Endothelial cell of umbilical vein (primary cell): ENCODE measurements around the gene TDRKH. TPM values are rescaled to one million over a fixed set of nuclear protein-coding genes. Genes with fewer than 3 reads are reported as not detected.
"Not testable (repeated sequence)": the region's sequence is repeated elsewhere in the genome, so short reads cannot be mapped to it uniquely, and the experiment has no call there.

Experiments
- BruUV-seq: library from RNA; stranded (reverse); fragments of 400-500 nt; replicated peaks from 2 replicates; lab custom pipeline; 2021; lab: Mats Ljungman, UMichigan
- CTCF ChIA-PET: fragments of 300-600, 350-600 bp; sonication (Branson Sonifier 250); formaldehyde crosslinking; loops from one replicate; lab custom pipeline; 2021; ENCODE audit warnings: antibody characterized with exemption, inconsistent platforms; lab: Charles Lee
- POLR2A ChIA-PET: fragments of 300-600, 350-600 bp; sonication (Branson Sonifier 250); formaldehyde crosslinking; loops from one replicate; lab custom pipeline; 2021; ENCODE audit warnings: antibody characterized with exemption, inconsistent platforms; lab: Charles Lee
- DNase-seq: peaks from one replicate; pipeline ENCODE4 v3.0.0-alpha.2; 2011; ENCODE audit warnings: low read depth, low spot score
- FAIRE-seq: peaks from 2 replicates; lab custom pipeline; 2011; peaks lifted over from hg19 to GRCh38; lab: Jason Lieb, UNC
- H2AFZ ChIP-seq: 2 replicates; pipeline ENCODE4 v1.6.0; 2012; ENCODE audit warnings: low read depth, low read length, control low read depth, inconsistent platforms
- H3K27ac ChIP-seq: 2 replicates; pipeline ENCODE4 v1.5.1; 2011; ENCODE audit warnings: low read depth, mild to moderate bottlenecking, control low read depth, low read length, moderate library complexity; ENCODE audit not compliant: insufficient read depth
- H3K27me3 ChIP-seq, 2 experiments: 2 replicates each; pipeline versions ENCODE4 v1.6.0 to v1.6.1; 2011; ENCODE audit warnings: low read length in 2 of 2, mixed read lengths in 1 of 2; ENCODE audit not compliant: control insufficient read depth in 2 of 2, insufficient read depth in 2 of 2
- H3K36me3 ChIP-seq, 2 experiments: 2 replicates in 1 of 2; 3 replicates in 1 of 2; pipeline ENCODE4 v1.5.1; 2011; ENCODE audit warnings: low read length in 2 of 2, mild to moderate bottlenecking in 1 of 2, moderate library complexity in 1 of 2; ENCODE audit not compliant: control insufficient read depth in 2 of 2, insufficient read depth in 2 of 2; ENCODE audit errors: extremely low read depth in 1 of 2
- H3K4me1 ChIP-seq: 3 replicates; pipeline ENCODE4 v1.5.1; 2011; ENCODE audit warnings: mild to moderate bottlenecking, low read length; ENCODE audit not compliant: control insufficient read depth, insufficient read depth; ENCODE audit errors: extremely low read depth
- H3K4me2 ChIP-seq: 2 replicates; pipeline ENCODE4 v1.6.1; 2011; ENCODE audit warnings: low read length, control low read depth, mixed read lengths; ENCODE audit not compliant: insufficient read depth
- H3K4me3 ChIP-seq, 3 experiments: fragments of 200-600 bp in 1 of 3; sonication (generic), shearing (Covaris generic) in 1 of 3; replicated peaks in 1 of 3; 2 replicates each; pipeline ENCODE4 v1.5.1; 2011 to 2016; ENCODE audit warnings: control low read depth in 3 of 3, low read length in 3 of 3, mild to moderate bottlenecking in 2 of 3, inconsistent platforms in 1 of 3, low read depth in 1 of 3, moderate library complexity in 1 of 3; ENCODE audit not compliant: insufficient read depth in 1 of 3
- H3K79me2 ChIP-seq: 2 replicates; pipeline ENCODE4 v1.6.0; 2012; ENCODE audit warnings: low read length, inconsistent platforms; ENCODE audit not compliant: control insufficient read depth, insufficient read depth
- H3K9ac ChIP-seq: replicated peaks from 2 replicates; pipeline ENCODE3; 2011; ENCODE audit warnings: low read length, control low read depth; ENCODE audit not compliant: insufficient read depth; ENCODE audit errors: extremely low read depth
- H3K9me1 ChIP-seq: replicated peaks from 3 replicates; pipeline ENCODE4 v1.6.0; 2011; ENCODE audit warnings: mild to moderate bottlenecking, low read length; ENCODE audit not compliant: control insufficient read depth, insufficient read depth; ENCODE audit errors: extremely low read depth
- H3K9me3 ChIP-seq: replicated peaks from 2 replicates; pipeline ENCODE4 v1.5.1; 2012; ENCODE audit warnings: low read length, inconsistent platforms; ENCODE audit not compliant: control insufficient read depth, insufficient read depth
- H4K20me1 ChIP-seq: replicated peaks from 2 replicates; pipeline ENCODE3; 2011; ENCODE audit warnings: mild to moderate bottlenecking, low read length; ENCODE audit not compliant: control insufficient read depth, insufficient read depth; ENCODE audit errors: extremely low read depth
- EZH2 ChIP-seq: IDR thresholded peaks from 2 replicates; pipeline ENCODE4 v1.6.1; 2012; ENCODE audit warnings: borderline replicate concordance, low read depth, mild to moderate bottlenecking, moderate library complexity, low read length, inconsistent platforms; ENCODE audit not compliant: severe bottlenecking
- FOS ChIP-seq: IDR thresholded peaks from 2 replicates; pipeline ENCODE4 v1.6.1; 2011; ENCODE audit warnings: mild to moderate bottlenecking, low read length, moderate library complexity, borderline replicate concordance; ENCODE audit not compliant: insufficient read depth
- GATA2 ChIP-seq: IDR thresholded peaks from 2 replicates; pipeline ENCODE4 v1.7.0; 2011; ENCODE audit warnings: low read depth, mild to moderate bottlenecking, moderate library complexity, mixed read lengths, low read length; ENCODE audit not compliant: insufficient read length, insufficient read depth
- JUN ChIP-seq: IDR thresholded peaks from 2 replicates; pipeline ENCODE4 v1.6.1; 2011; ENCODE audit warnings: borderline replicate concordance, low read depth; ENCODE audit not compliant: insufficient read length, insufficient read depth
- MYC ChIP-seq: IDR thresholded peaks from one replicate; pipeline ENCODE4 v1.6.1; 2011; ENCODE audit warnings: mild to moderate bottlenecking, low read depth, low read length
- POLR2A ChIP-seq: IDR thresholded peaks from 2 replicates; pipeline ENCODE4 v1.6.1; 2012; ENCODE audit warnings: low read depth, mild to moderate bottlenecking, control low read depth, low read length
- POLR2AphosphoS5 ChIP-seq: IDR thresholded peaks from 2 replicates; pipeline ENCODE4 v1.6.1; 2012; ENCODE audit warnings: low read depth, mild to moderate bottlenecking, control low read depth, low read length, moderate library complexity; ENCODE audit not compliant: insufficient read depth
- dilution Hi-C: fragments of 300-500 bp; cut with MboI; formaldehyde crosslinking; loops from one replicate; pipeline ENCODE4 v1.15.0; 2019; ENCODE audit warnings: low sequenced_read_pairs; ENCODE audit not compliant: extremely low pct_ligation_motif_present
- intact Hi-C: fragments of 100-400 bp; cut with micrococcal nuclease; formaldehyde crosslinking; loops from one replicate; pipeline ENCODE4 v1.10.0; 2022
- polyA plus RNA-seq, 4 experiments: library from polyadenylated mRNA; depleted of rRNA in 3 of 4; stranded (reverse) in 3 of 4; unstranded in 1 of 4; fragments of >200 nt; gene quantifications; 2 replicates each; pipeline versions ENCODE4 v1.2.1 to v1.2.3, GENCODE V29; 2011 to 2012; ENCODE audit warnings: missing spikeins in 1 of 4
- total RNA-seq: library from RNA; stranded (reverse); gene quantifications from 2 replicates; pipeline ENCODE4 v1.2.3, GENCODE V29; 2021
- TF ChIP-seq, protein P1 (sequence below), 2 donors: IDR thresholded peaks; 1 replicate in 1 of 2; 2 replicates in 1 of 2; pipeline ENCODE4 v1.5.1; 2011; ENCODE audit warnings: low read length in 2 of 2, mild to moderate bottlenecking in 2 of 2, moderate library complexity in 2 of 2, control low read depth in 1 of 2, inconsistent platforms in 1 of 2, low read depth in 1 of 2; ENCODE audit not compliant: insufficient read depth in 1 of 2; ENCODE audit errors: extremely low read depth in 1 of 2
- TF ChIP-seq, protein P2 (sequence below): IDR thresholded peaks from 2 replicates; pipeline ENCODE4 v1.6.1; 2011; ENCODE audit not compliant: insufficient read depth, insufficient read length

Gene TDRKH
- total and polyA plus RNA-seq, 2 donors (not counting 3 experiments of a cell fraction or from before 2014, with no cell fraction given): 3.9 to 9.6 TPM

DNA sequence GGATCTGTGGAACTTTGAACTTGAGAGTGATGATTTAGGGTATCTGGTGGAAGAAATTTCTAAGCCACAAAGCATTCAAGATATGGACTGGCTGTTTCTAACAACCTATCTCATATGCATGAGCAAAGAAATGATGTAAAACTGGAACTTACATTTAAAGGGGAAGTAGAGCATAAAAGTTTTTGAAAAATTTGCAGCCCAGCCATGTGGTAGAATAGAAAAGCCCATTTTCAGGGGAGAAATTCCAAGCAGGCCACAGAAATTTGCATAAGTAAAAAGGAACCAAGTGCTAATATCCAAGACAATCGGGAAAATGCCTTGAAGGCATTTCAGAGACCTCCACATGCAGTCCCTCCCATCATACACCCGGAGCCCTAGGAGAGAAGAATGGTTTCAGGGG, 53.3 kb downstream of the TDRKH start:
- H3K79me2 ChIP-seq: no peaks in the 10 kb centered on the region
- H2AFZ ChIP-seq: no peak overlapping the region
- no peaks in the 10 kb centered on the region for H3K36me3 ChIP-seq
- dilution Hi-C loops: no loop called here
- H3K4me1 ChIP-seq: no peaks in the 10 kb centered on the region
- no peak overlapping the region for H3K4me2 ChIP-seq
- intact Hi-C loops: no loop called here
- H3K9me1 ChIP-seq: no peaks in the 10 kb centered on the region
- no TSS peak for BruUV-seq
- H3K9ac ChIP-seq: no peak overlapping the region
- H3K27ac ChIP-seq: no peak overlapping the region
- H4K20me1 ChIP-seq: no peaks in the 10 kb centered on the region
- no peaks in the 10 kb centered on the region for H3K9me3 ChIP-seq
- DNase-seq (no peak), FAIRE-seq (no peak)
- no peak for TF ChIP-seq JUN
- TF ChIP-seq EZH2: no peak
- TF ChIP-seq MYC: no peak
- no peak for TF ChIP-seq GATA2
- TF ChIP-seq POLR2AphosphoS5: no peak
- TF ChIP-seq FOS: no peak
- TF ChIP-seq, protein P1, sequence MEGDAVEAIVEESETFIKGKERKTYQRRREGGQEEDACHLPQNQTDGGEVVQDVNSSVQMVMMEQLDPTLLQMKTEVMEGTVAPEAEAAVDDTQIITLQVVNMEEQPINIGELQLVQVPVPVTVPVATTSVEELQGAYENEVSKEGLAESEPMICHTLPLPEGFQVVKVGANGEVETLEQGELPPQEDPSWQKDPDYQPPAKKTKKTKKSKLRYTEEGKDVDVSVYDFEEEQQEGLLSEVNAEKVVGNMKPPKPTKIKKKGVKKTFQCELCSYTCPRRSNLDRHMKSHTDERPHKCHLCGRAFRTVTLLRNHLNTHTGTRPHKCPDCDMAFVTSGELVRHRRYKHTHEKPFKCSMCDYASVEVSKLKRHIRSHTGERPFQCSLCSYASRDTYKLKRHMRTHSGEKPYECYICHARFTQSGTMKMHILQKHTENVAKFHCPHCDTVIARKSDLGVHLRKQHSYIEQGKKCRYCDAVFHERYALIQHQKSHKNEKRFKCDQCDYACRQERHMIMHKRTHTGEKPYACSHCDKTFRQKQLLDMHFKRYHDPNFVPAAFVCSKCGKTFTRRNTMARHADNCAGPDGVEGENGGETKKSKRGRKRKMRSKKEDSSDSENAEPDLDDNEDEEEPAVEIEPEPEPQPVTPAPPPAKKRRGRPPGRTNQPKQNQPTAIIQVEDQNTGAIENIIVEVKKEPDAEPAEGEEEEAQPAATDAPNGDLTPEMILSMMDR (IDR thresholded peaks at IDR 0.05; ENCODE audit: extremely low read depth in 1 of 2, insufficient read depth in 1 of 2, low read depth in 1 of 2, low read length in 2 of 2): no peak
- TF ChIP-seq POLR2A: no peak
- TF ChIP-seq, protein P2, sequence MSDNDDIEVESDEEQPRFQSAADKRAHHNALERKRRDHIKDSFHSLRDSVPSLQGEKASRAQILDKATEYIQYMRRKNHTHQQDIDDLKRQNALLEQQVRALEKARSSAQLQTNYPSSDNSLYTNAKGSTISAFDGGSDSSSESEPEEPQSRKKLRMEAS: no peak
- POLR2A ChIA-PET: no interaction called here
- CTCF ChIA-PET: no interaction called here
- H3K27me3 ChIP-seq: peaks cover 4 to 9% of the 10 kb centered on the region in 2 experiments
- no peak overlapping the region for H3K4me3 ChIP-seq

DNA sequence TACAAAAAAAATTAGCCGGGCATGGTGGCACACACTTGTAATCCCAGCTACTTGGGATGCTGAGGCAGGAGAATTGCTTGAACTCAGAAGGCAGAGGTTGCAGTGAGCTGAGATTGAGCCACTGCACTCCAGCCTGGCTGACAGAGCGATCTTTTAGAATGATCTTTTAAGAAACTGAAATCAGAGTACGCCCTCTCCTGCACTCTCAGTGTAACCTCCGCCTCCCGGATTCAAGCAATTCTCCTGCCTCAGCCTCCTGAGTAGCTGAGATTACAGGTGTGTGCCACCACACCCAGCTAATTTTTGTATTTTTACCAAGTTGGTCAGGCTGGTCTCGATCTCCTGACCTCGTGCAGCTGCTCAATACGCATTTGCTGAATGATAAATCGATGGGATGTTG, 56.3 kb downstream of the TDRKH start:
- H3K4me2 ChIP-seq, dilution Hi-C loops, H3K27ac ChIP-seq, H3K36me3 ChIP-seq, POLR2A ChIA-PET, H3K79me2 ChIP-seq, BruUV-seq, H3K27me3 ChIP-seq, FAIRE-seq, H3K4me1 ChIP-seq, H4K20me1 ChIP-seq, H3K9ac ChIP-seq, H3K9me3 ChIP-seq, H2AFZ ChIP-seq, intact Hi-C loops, H3K9me1 ChIP-seq, DNase-seq, H3K4me3 ChIP-seq: not testable (repeated sequence)
- CTCF ChIA-PET: interaction anchor here (0.9 to 2.7 kb wide), 23 partner anchors 10 to 433 kb away, joined by 3 to 30 read pairs (median 5); partner anchors contain the start of genes CGN, RIIAD1 and SNX27
